ENCODE measurements around the gene TGDS.

TGDS gene

DNA sequence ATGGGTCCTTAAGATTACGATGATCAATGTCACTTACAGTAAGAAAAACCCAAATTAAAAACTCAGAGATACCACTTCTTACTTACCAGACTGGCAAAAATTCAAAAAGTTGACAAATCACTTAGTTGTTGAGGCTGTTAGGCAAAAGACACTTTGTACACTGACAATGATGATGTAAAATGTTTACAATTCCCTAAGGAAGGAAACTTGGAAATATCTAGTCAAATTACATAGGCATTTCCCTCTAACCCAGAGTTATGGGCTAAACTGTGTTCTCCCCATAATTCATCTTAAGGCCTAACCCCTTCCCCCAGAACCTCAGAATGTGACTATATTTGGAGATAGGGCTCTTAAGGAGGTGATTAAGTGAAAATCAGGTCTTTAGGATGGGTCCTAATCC lies 12.0 kb downstream of the TGDS start:
- TF ChIP-seq, protein P1, sequence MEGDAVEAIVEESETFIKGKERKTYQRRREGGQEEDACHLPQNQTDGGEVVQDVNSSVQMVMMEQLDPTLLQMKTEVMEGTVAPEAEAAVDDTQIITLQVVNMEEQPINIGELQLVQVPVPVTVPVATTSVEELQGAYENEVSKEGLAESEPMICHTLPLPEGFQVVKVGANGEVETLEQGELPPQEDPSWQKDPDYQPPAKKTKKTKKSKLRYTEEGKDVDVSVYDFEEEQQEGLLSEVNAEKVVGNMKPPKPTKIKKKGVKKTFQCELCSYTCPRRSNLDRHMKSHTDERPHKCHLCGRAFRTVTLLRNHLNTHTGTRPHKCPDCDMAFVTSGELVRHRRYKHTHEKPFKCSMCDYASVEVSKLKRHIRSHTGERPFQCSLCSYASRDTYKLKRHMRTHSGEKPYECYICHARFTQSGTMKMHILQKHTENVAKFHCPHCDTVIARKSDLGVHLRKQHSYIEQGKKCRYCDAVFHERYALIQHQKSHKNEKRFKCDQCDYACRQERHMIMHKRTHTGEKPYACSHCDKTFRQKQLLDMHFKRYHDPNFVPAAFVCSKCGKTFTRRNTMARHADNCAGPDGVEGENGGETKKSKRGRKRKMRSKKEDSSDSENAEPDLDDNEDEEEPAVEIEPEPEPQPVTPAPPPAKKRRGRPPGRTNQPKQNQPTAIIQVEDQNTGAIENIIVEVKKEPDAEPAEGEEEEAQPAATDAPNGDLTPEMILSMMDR (conservative IDR thresholded peaks at IDR 0.05), result no peak
- TF ChIP-seq ZFX (IDR thresholded peaks at IDR 0.05), result no peak
- no peak overlapping the region for H3K27ac ChIP-seq

DNA sequence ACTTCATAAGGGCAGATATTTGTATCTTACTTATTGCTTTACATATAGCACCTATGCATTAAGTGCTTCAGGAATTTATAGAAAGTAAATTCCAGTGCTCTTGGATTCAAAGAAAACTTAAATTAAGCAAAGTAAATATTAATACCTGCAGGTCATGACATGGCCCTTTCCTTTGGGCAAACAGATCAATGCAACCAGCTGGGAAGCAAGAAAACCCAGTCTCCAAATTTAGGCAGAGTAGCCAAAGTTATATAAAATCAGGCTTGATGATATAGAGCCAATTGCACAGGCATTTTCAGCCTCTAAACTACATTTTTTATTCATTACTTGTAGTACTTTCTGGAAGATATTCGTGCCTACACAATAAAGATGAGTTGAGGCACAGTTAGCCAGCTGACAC lies 16.9 kb downstream of the TGDS start:
- H3K27ac ChIP-seq, result no peak overlapping the region
- TF ChIP-seq, protein P1 (conservative IDR thresholded peaks at IDR 0.05), result no peak
- no peak for TF ChIP-seq ZFX (IDR thresholded peaks at IDR 0.05)

DNA sequence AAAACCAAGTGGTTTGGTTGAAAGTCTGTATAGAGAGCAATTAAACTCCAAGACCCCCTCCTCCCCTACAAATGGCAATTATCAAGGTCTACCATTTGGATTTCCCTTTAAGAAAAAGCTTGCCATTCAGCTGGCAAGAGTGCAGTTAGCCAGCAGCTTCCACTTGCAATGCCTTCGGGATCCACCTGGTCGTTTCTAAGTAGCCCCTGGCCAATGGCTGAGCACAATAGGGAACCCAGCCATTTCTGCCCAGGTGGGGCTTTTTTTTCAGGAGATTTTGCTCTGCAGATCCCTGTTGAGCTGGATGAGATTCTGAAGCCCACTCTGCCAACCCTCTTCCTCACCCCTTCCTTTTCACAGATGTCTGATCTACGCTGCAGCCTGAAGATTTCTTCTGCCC lies 26.3 kb downstream of the TGDS start:
- TF ChIP-seq, protein P1 (conservative IDR thresholded peaks at IDR 0.05), result no peak
- no peak for TF ChIP-seq ZFX (IDR thresholded peaks at IDR 0.05)

DNA sequence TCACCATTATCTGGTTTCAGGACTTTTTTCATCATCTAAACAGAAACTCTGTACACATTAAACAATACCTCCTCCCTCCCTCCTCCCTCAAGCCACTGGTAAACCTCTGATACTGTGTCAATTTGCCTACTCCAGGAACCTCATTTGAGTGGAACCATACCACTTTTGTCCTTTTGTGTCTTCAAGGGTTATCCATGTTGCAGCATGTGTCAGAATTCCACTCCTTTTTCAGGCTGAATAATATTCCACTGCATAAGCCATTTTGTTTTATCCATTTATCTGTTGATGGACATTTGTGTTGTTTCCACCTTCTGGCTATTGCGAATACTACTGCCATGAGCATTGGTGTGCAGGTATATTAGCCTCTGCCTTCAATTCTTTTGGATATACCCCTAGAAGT lies 27.5 kb downstream of the TGDS start:
- no peak overlapping the region for H3K27ac ChIP-seq
- TF ChIP-seq ZFX (IDR thresholded peaks at IDR 0.05), result no peak
- TF ChIP-seq, protein P1 (conservative IDR thresholded peaks at IDR 0.05), result no peak

More for the DNA sequence above, 26.3 kb downstream of the TGDS start:
- H3K27ac ChIP-seq, result no peak overlapping the region

DNA sequence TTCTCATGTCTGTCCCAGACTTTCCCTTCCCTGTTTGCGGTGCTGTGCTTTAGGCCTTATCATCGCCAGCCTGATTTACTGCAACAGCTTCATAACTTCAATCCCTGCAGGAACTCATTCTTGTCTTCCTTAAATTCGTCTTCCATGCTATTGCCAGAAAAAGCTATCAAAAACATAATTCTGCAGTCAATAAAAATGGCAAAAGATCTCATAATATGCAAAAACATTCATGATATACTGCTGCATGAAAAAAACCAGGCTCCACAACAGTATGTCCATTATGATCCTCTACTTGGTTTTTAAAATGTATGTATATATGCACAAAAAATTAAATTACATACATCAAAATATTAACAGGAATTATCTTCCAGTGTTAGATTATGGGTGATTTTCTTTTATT lies 28.4 kb downstream of the TGDS start:
- no peak for TF ChIP-seq ZFX (IDR thresholded peaks at IDR 0.05)
- TF ChIP-seq, protein P1 (conservative IDR thresholded peaks at IDR 0.05), result no peak

DNA sequence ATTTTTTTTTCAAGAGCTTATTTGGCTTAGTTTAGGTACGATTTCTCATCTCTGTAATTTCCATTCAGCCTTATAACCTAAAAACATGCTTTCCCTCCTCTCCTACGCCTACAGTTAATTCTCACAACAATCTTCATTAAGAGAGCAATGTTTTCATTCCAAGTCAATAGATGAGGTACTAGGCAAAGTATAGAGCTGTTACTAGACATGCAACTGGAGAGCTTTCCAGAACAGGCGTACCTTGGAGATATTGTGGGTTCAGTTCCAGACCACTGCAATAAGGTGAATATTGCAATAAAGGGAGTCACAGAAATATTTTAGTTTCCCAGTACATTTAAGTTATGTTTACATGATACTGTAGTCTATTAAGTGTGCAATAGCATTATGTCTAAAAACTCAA lies 34.8 kb downstream of the TGDS start:
- no peak overlapping the region for H3K27ac ChIP-seq
- TF ChIP-seq, protein P1 (conservative IDR thresholded peaks at IDR 0.05), result no peak
- TF ChIP-seq ZFX (IDR thresholded peaks at IDR 0.05), result no peak

More for the DNA sequence above, 28.4 kb downstream of the TGDS start:
- H3K27ac ChIP-seq, result no peak overlapping the region

DNA sequence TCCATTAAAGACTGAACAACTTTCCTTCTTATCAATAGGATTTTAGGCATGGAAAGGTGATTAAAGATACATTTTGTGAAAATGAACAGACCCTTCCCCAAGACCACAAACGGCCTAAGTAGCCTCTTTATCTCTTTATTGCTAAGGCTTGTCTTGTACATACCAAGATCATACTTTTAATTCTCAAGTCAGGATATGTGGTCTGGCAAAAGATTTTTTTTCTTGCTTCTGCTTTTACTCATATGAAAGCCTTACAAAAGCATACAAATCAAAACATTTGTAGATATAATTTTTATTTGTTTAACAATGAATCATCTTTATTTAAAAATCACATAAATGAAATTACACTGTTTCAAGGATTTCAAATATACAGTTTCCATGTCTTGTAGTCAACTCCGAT lies 35.8 kb downstream of the TGDS start:
- H3K27ac ChIP-seq, result no peak overlapping the region
- TF ChIP-seq, protein P1 (conservative IDR thresholded peaks at IDR 0.05), result no peak
- TF ChIP-seq ZFX (IDR thresholded peaks at IDR 0.05), result no peak

Data from C4-2B (cell line).